DMS 273 (cell line): ENCODE measurements around the gene NKAIN2.

Experiments used
- DNase-seq: peaks from one replicate; lab custom pipeline; 2025; ENCODE audit not compliant: unreplicated experiment; lab: John Stamatoyannopoulos, UW

The NKAIN2 gene

GRCh38 chr6:123806561-123806960, 2.9 kb downstream of the NKAIN2 start:
- DNase-seq = no peak

DNA sequence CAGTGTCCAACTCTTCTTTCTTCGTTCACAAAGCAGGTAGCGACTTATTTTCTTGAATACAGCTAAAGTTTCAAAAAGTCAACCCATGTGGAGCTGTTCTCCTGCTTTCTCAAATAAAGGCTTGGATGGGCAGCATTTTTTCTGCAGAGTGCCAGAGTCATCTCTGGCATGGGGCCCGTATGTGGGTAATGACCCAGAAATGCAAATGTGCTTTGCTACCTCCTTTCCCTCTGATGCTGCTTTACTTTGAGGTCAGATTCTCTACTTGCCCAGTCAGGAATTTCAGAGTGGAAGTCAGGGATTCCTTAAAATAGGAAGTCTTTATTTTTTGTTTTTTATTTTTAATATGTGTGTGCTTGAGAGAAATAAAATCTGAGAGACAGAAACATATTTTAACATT, 4.9 kb downstream of the NKAIN2 start:
- peak; percentile 52 for DNase-seq

GRCh38 chr6:123810214-123810613, 6.5 kb downstream of the NKAIN2 start:
- DNase-seq = no peak

- DNase-seq = no peak
Observed at GRCh38 chr6:123810948-123811347, 7.3 kb downstream of the NKAIN2 start.

DNA sequence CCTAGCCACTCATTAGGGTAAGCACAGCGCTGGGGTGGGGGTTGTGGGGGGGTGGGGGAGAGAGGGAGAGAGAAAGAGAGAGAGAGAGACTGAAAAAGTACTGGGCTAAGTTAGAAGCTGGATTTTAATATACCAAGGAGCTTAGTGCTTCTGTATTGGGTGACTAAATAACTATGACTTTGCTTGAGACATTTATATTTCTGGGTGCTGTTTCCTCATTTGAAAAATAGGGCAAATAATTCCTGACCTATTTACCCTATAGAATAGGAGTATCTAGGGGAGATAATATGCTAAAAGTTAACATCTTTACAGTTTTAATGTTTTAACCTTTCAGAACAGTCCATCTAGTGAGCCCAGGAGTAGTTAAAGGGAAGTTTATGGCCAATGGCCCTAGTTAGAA, 7.7 kb downstream of the NKAIN2 start:
- no peak for DNase-seq

DNA sequence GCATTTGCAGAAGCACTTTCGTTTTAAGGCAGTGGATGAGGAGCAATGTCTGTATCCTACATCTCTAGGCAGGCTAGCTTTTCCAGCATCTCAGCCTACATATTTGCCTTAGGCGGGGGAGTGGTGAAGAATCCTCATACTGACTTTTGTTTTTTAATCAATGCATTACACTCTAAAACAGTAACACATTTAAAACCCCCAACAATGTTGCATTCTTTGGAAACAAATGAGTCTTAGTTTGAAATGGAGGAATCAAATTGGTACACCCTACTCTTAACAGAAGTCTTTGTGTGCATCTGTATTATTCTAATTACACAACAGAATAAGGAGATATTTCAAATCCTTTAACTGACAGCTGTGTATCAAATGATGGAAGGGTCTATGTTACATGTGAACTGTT, 9.0 kb downstream of the NKAIN2 start:
- no peak for DNase-seq

DNA sequence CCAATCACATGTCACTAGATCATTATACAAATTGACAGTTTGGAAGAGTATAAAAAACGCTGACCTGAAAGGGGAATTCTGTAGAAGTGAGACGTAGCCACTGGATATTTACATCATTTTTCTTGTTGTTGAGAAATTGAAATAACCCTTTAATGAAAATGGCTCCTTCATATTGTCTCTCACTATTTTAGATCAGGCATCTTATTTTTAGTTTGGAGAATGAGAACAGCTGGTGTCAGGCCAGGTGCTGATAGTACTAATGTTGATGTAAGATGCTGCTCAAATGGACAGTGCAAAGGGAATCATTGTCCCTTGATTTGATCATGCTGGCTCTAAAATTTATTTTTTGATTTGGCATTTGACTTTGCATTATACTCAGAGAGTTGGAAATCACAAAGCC, 17.4 kb downstream of the NKAIN2 start:
- DNase-seq = no peak

- DNase-seq = no peak
Observed at GRCh38 chr6:123829302-123829953, 25.8 kb downstream of the NKAIN2 start.

DNA sequence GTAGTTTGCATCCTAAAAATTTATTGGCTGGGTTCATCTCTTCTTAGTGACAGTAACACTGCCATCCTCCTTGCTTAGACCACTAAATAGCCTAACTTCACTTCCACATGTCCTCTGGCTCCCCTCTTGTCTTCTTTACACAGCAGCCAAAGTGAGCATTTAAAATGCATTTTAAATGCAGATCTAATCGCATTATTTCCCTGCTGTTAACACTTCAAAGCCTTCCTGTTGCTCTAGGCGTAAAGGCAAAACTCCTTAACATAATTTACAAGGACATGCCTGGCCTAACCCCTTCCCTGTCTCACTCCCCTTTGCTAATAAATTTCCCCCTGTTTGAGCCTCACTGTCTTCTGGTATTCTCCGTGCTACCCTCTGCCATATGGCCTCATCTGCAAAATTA, 26.5 kb downstream of the NKAIN2 start:
- DNase-seq = peak; percentile 17

- no peak for DNase-seq
Observed at GRCh38 chr6:123838505-123839234, 35.0 kb downstream of the NKAIN2 start.

DNA sequence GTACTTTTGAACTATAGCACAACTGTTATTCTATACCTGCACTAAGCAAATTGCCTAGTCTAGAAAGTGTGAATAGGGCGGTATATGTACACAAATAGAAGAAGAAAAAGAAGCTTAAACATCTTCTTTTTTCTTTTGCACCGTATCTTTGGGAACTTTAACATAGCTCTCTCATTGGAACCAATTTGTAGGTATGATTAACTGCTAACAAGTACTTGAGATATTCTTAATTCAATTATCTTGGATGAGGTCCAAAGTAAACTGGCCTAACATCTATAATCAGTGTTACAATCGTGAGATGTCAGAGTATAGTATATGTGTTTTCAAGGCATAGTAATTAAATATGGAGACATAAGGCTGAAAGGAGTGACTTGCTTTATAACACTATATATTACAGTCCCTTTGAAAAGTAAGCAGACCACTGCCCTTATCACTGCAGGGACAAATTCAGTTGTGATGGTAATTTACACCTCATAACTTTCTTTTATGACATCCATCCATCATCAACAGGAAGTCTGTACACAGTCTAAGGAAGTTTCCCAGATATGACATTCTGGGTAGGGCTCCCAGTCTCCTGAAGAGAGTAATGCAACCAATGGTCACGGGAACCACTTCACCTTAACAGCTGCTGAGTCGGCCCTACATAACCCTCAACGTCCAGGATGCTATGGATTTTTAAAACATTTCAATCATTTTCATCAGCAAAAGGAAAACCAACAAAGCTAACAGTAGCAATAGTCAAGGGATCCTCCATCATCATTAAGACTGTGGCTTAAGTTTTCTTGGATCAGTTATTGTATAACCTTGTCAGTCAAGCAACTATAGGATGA, 37.6 kb downstream of the NKAIN2 start:
- DNase-seq = no peak

DNA sequence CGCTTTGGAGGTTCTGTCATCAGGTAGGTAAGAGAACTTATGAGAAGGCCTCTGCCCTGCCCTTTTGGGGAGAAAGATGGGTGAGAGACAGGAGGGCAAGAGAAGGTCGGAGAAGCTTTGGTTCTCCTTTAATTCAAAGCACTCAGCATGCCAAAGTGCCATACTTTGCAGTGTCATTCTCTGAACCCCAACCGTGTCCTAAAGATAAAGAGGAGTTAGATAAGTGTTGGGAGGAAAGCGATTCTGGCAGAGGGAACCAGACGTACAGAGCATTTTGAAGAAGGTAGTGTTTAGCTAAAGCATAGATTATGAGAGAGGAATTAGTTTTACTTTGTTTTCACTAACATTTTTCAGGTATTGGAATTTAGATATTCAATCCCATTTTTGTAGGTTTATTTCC, 40.3 kb downstream of the NKAIN2 start:
- DNase-seq = no peak

DNA sequence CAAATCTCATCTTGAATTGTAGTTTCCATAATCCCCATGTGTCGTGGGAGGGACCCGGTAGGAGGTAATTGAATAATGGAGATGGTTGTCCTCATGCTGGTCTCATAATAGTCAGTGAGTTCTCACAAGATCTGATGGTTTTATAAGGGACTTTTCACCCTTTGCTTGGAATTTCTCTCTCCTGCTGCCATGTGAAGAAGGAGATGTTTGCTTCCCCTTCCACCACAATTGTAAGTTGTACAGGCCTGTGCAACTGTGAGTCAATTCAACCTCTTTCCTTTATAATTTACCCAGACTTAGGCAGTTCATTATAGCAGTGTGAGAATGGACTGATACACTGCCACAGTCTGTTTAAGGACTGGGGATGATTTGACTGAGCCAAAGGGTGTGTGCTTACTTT, 44.7 kb downstream of the NKAIN2 start:
- no peak for DNase-seq

- DNase-seq = no peak
Observed at GRCh38 chr6:123849406-123849805, 45.7 kb downstream of the NKAIN2 start.

DNA sequence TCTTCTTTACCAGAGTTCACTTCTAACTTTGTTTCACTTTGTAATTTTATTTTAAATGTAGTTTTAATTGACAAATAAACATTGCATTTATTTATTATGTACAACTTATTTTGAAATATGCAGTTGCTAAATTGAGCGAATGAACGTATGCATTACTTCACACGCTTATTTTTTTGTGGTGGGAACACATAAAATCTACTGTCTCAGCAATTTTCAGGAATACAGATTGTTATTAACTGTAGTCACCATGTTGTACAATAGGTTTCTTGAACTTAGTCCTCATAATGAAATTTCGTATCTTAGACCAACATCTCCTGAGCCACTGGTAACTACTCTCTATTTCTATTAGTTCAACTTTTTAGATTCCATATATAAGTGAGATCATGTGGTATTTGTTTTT, 46.9 kb downstream of the NKAIN2 start:
- no peak for DNase-seq

- no peak for DNase-seq
Observed at GRCh38 chr6:123854201-123854600, 50.5 kb downstream of the NKAIN2 start.

DNA sequence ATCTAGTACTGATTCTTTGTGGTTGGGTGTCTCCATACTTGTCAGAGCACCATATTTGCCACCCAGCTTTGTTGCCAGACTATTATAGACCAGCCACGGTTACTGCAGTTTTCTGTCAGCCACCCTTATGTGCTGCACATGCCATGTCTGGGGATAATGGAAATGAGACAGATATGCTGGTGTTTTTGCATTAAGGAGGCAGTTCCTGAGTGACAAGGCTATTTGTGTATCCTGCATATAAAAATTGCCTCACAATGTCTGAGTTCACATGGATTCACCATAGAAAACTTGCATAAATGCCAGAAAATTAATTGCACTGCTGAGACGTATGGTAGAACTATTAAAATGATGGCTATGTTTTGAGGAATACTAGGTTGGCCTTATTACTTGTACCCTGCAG, 51.8 kb downstream of the NKAIN2 start:
- DNase-seq = no peak

DNA sequence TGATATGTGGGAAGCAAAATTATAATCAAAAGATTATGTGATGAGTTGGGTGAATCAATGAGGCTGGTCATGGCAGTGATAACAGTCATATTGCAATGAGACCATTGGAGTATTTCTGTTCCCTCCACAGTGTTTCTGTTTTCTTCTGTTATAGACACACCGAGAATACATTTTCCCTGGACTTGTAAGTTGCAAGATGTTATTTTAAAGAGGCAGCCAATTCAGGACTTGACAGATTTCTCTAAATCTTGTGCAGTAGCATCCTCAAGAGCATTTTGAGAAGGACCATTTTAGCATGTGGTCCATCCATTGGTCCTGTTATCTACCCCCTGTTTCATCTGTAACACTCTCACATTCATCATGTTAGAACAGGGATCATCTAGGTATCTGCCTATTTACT, 55.6 kb downstream of the NKAIN2 start:
- DNase-seq = no peak

DNA sequence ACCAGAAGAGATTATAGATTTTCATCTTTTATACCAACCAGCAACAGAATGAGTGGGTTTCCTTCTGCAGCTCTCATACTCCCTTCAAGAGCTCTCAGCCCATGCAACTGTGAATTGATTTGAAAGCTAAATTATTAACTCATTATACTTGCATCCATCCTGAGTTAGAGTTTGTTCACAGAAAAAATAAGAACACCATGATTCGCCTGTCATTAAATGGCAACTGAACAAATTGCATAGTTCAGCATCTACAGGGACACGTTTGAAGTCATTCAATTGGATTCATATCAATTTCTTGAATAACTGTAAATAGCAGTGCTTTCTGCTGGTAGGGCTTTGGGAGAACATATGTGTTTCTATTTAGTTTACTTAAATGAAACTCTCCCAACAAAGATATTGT, 65.7 kb downstream of the NKAIN2 start:
- no peak for DNase-seq

GRCh38 chr6:123873974-123874373, 70.3 kb downstream of the NKAIN2 start:
- DNase-seq = no peak

DNA sequence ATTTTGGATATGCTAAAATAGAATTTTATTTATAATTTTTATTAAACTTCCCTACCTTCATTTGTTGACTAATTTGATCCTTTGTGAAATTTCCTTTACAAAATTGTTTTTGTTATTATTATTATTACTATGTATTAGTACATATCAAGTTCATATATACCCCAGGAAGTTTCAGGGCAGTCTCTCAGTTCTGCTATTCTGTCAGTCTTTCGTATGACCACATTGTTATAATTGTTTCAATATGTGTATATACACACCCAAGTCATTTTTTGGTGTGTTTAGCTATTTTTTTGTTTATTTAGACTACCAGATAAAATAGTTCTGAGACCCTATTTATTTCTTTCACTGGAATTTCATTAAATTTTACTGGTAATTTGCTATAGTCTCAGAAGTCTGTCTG, 72.1 kb downstream of the NKAIN2 start:
- DNase-seq = no peak

DNA sequence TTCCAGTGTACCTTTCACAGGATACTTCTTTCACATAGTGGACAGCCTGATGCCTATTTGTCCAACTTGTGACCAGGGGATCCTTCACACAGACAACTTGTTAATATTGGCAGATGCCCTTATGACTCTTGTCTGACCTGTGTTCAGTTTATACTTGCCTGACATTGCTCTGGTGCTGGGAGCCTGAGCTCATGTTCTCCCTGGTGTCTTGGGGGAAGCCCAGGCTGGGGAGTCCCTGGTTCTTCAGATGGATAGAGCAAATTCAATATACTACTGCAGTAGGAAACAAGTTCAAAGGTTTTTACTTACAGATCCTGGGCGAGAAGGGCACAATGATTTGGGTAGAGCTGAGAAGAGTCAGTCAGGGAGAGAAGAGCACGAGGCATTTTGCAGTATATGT, 76.1 kb downstream of the NKAIN2 start:
- DNase-seq = no peak
